G401.6 (cell line): ENCODE data around the gene GRIN2A.

Source experiments
- FAIRE-seq: peaks from 2 replicates; lab custom pipeline; 2012; peaks lifted over from hg19 to GRCh38; lab: Jason Lieb, UNC

Gene GRIN2A

GRCh38 chr16:10130538-10130937 lies 51.7 kb downstream of the GRIN2A start:
- FAIRE-seq: no peak

DNA sequence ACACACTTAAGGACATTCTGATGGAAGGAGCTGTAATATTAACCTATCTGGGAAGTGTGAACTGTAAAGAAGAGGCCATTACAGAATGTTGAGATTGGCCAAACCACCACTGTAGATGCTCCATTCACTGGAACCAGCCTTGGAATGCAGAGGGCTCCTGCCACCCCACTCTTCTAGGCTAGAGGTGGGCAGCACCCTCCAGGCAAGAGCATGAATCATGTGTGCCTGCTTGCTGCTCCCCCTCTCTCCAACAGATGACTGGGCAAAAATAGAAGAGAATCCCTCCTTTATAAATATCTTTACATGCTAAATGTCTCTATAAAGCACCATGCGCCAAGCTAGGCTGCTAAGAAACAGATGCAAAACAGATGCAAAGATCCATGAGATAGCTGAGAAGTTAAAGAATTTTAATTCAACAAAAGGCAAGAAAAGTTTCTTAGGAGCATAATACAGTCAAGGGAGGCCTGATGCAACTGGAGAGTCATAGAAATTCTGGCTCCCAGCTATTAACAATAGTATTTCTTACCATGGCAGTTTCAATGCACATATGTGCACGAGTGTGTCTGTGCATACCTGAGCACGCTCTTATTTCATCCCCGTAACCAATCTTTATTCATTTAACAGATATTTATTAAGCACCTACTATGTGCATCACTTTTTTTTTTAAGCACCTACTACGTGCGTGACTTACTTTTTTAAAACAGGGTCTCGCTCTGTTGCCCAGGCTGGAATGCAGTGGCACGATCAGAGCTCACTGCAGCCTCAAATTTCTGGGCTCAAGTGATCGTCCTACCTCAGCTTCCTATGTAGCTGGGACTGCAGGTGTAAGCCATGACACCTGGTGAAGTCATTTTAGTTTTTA lies 53.6 kb downstream of the GRIN2A start:
- no peak for FAIRE-seq

DNA sequence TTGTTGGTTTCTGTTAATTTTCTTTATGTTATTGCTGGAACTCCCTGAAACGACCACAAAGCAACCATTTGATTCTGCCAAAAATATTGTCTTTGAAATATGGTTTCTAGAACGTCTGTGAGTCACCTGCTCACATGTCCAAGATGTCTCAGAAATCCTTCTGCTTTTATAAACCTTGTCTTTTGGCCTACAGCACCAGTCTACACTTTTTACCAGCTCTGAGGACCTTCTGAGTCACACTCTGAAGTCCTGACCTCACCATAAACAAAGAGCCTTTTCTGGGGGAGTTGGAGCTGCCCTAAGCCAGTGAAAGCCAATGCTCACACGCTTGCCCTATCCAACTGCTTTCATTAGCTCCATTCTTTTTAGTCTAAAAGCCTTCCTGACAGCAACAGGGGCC lies 55.5 kb downstream of the GRIN2A start:
- FAIRE-seq: no peak

- FAIRE-seq: no peak
Measured at GRCh38 chr16:10123141-10123540, 59.1 kb downstream of the GRIN2A start.

GRCh38 chr16:10122546-10122945 lies 59.7 kb downstream of the GRIN2A start:
- no peak for FAIRE-seq

- FAIRE-seq: no peak
Measured at GRCh38 chr16:10121897-10122425, 60.3 kb downstream of the GRIN2A start.

DNA sequence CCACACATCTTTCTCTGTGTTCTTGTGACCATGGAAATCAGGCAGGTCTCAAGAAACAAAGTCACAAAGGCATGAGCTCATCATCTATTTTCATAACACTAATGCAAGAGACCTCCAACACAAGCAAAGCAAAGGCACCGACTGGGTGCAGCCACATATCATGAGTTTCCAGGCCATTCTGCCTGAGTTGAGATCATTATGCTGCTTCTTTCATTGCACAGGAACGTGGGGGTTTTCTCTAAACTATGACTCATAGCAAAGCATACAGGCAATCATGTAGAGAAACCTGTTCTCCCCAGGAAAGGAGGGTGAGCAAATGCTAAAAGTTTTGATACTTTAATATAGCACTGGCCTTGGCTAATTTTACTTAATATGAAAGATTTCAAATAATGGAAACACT lies 60.7 kb downstream of the GRIN2A start:
- no peak for FAIRE-seq

DNA sequence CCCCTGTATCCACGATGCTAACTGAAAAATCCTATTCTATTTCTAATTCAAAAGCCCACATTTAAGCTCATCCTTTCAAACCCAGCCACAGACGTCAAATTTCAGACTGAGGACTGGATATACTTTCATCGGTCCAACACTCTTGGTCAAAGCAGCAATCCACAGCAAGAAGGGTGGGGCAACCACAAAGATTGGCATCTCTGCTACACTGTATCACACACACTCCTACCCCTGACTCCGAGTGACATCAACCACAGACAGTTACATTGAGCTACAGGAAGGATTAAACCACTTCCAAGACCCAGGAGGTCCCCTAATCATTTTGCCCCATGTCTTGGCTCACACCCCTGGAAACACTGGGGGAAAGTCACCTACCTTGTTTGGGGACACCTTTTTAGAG lies 61.3 kb downstream of the GRIN2A start:
- no peak for FAIRE-seq

- no peak for FAIRE-seq
Measured at GRCh38 chr16:10114409-10114808, 67.8 kb downstream of the GRIN2A start.

GRCh38 chr16:10113248-10113647 lies 69.0 kb downstream of the GRIN2A start:
- FAIRE-seq: no peak

DNA sequence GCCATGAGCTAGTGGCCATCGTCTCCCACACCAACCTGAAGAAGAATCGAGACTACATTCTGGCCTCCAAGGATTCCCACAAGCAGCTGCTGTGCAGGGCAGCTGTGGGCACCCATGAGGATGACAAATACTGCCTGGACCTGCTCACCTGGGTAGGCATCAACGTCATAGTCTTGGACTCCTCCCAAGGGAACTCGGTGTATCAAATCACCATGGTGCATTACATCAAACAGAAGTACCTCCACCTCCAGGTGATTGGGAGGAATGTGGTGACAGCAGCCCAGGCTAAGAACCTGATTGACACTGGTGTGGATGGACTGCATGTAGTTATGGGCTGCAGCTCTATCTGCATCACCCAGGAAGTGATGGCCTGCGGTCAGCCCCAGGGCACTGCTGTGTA lies 70.2 kb downstream of the GRIN2A start:
- FAIRE-seq: no peak

DNA sequence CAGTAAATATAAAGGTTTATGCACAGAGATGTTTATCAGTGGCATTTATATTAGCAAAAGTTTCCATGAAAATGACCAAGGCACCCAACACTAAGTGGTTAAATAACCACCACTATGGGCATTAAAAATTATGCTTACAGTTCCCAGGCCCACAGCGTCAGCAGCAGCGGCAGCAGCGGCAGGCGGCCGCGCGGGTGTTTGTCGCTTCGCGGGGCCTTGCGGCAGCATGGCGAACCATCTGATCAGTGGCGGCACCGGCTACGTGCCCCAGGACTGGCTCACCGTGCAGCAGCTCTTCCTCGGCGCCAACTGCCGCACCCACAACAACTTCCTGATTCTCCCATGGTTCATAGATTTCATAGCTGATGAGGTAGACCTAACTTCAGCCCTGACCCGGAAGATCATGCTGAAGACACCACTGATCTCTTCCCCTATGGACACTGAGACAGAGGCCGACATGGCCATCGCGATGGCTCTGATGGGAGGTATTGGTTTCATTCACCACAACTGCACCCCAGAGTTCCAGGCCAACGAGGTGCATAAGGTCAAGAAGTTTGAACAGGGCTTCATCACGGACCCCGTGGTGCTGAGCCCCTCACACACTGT lies 71.0 kb downstream of the GRIN2A start:
- no peak for FAIRE-seq

DNA sequence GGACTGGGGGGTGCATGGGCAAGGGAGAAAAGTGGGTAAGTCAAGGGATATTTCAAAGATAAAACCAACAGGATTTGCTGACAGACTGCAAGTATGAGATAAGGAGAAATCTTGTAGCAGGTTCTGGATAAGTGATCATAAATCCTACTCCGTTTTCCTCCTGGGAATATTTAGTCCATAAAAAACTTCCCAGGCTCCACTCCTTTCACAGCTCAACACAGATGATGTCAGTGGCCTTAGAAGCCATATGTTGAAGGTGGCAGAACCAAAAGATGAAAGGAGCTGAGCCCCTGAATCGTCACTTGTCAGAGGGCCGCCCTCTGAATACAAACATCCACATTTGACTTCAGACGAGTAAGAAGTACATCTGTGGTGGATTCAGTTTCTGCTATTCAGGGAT lies 71.7 kb downstream of the GRIN2A start:
- no peak for FAIRE-seq

GRCh38 chr16:10107081-10107480 lies 75.1 kb downstream of the GRIN2A start:
- no peak for FAIRE-seq

DNA sequence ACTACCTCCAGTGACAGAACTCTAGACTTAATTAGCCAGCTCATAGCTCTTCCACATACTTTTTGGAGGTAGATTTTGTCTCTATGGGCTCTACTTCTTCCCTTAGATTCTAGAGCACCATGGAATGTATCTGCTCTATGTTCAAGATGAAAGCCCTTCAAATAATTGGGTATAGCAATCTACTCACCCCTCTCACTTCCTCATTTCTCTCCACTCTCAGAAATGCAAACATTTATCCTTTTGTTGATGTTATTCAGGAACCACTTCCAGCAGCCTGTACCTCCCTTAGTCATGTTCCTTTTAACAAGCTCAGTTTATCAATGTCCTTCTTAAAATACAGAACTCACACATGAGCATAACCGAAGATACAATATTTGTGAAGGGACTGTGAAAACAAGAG lies 78.5 kb downstream of the GRIN2A start:
- no peak for FAIRE-seq

DNA sequence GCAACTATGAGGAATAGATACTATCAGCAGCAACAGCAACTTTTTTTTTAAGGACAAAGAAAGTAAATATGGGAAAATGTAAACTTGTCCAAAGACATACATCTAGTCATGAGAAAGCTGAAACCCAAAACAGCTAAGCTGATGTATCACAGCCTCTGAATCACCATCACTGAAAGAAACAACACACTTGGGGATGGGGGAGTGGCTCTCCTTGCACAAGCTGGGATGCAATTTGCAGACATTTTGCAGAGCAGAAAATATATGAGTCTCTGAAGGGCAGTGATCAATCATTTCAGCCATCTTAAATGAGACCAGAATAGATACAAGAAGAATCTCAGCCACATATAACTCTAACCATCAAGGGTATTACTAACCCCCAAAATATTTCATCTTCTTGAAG lies 79.1 kb downstream of the GRIN2A start:
- no peak for FAIRE-seq

GRCh38 chr16:10100829-10101228 lies 81.4 kb downstream of the GRIN2A start:
- FAIRE-seq: no peak

DNA sequence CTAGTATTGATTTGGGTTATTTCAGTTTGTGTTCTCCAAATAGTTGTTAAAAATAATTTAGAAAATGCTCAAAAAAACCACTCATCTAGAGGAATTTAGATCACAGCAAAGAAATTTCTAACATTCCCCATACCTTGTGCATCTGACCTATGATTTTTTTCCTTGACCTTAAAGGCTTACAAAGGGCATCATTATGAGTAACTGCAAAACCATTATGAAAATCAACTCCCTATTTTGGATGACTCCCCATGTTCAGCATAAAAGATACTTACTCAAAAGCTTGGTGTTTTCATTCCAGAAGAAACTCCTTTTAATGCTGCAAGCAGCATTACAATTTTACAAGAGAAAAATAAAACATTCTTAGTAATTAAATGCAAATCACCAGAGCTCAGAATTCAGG lies 83.2 kb downstream of the GRIN2A start:
- no peak for FAIRE-seq

DNA sequence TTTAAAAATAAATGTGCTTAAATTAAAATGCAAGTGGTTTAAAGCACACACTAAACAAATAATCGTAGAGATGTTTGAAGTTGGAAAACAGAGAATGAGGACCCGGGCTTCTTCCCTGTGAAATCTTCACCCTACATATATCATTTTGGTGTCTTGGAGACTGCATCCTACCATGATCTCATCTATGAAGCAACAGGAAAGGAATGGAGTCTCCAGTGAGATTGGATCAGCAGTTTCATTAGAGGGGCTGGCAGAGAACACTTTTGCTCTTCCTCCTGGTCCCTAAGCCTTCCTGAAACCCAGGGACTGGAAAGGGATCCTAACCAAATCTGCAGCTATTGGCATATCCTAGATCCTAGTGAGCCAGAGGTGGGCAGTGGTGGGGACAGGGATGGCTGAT lies 85.0 kb downstream of the GRIN2A start:
- no peak for FAIRE-seq

DNA sequence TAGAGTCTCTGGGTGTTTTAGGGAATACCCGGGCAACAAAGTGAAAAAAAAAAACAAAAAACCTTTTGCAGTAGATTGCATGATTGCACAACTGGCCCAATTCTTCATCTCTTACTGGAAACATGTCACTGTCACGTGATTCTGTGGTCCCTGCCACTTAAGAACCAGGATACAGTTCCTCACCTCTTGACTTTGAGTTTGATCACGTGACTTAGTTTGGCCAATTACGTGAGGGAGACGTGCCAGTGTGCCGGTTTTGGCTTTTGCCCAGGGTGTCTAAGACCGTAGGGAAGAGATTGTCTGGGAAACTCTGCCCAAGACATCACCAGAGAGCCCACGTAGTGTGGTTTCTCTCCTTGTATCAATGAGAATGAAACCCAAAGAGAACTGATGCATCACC lies 88.7 kb downstream of the GRIN2A start:
- no peak for FAIRE-seq

DNA sequence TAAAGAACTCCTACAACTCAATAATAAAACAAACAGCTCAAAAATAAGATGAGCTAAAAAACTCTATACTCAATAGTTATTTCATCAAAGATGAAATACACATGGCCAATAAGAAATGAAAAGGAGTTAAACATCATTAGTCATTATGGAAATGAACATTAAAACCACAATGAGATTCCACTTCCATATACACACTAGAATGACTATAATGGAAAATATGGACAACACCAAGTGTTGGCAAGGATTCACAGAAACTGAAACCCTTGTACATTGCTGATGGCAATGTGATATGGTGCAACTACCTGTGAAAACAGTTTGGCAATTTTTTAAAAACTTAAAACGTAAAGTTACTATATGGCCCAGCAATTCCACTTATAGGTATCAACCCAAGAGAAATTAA lies 91.4 kb downstream of the GRIN2A start:
- FAIRE-seq: no peak

- FAIRE-seq: no peak
Measured at GRCh38 chr16:10088380-10088793, 93.8 kb downstream of the GRIN2A start.

DNA sequence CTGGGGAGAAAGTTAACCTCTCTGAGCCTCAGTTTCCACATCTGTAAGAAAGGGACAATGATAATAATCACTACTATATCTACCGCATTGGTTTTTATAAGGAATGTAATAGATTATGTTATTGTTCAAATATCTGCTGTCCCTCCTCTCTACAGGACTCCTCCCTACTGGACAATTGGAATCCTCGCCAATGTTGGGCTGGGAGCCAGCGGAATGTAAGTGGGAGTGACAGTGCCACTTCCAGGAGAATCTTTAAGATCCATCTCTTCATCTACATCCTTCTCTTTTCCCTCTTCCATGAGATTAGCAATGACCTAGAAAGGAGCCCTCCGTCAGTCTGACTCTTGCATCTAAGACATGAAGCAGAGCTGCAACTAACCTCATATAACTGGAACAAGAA lies 95.1 kb downstream of the GRIN2A start:
- no peak for FAIRE-seq

- FAIRE-seq: no peak
Measured at GRCh38 chr16:10086620-10087019, 95.6 kb downstream of the GRIN2A start.
